Measurements from ENCODE around the gene KCNMA1.

- no peak for TF ChIP-seq CTCF (conservative IDR thresholded peaks at IDR 0.05)
- TF ChIP-seq EZH2 (IDR thresholded peaks at IDR 0.05; ENCODE audit: low read depth), result no peak
Measured at GRCh38 chr10:77638321-77639101, 903 bp upstream of the KCNMA1 start.

All from PC-9 (cell line).